A375 (cell line): Measurements from ENCODE around the gene NECAB3. TPM values are rescaled to one million over a fixed set of nuclear protein-coding genes. Genes with fewer than 3 reads are reported as not detected.

Experiments used
- total RNA-seq: library from RNA; depleted of rRNA; stranded (reverse); fragments of >200 nt; shearing (Covaris generic); gene quantifications from 2 replicates; pipeline ENCODE4 v1.2.3, GENCODE V29; 2014; rRNA removed

NECAB3 gene, protein sequence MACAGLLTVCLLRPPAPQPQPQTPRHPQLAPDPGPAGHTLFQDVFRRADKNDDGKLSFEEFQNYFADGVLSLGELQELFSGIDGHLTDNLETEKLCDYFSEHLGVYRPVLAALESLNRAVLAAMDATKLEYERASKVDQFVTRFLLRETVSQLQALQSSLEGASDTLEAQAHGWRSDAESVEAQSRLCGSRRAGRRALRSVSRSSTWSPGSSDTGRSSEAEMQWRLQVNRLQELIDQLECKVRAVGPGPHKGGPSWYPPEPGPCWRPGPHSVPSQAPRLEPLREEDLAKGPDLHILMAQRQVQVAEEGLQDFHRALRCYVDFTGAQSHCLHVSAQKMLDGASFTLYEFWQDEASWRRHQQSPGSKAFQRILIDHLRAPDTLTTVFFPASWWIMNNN
- total RNA-seq, result 41.3 and 44.0 TPM in 2 replicates

DNA sequence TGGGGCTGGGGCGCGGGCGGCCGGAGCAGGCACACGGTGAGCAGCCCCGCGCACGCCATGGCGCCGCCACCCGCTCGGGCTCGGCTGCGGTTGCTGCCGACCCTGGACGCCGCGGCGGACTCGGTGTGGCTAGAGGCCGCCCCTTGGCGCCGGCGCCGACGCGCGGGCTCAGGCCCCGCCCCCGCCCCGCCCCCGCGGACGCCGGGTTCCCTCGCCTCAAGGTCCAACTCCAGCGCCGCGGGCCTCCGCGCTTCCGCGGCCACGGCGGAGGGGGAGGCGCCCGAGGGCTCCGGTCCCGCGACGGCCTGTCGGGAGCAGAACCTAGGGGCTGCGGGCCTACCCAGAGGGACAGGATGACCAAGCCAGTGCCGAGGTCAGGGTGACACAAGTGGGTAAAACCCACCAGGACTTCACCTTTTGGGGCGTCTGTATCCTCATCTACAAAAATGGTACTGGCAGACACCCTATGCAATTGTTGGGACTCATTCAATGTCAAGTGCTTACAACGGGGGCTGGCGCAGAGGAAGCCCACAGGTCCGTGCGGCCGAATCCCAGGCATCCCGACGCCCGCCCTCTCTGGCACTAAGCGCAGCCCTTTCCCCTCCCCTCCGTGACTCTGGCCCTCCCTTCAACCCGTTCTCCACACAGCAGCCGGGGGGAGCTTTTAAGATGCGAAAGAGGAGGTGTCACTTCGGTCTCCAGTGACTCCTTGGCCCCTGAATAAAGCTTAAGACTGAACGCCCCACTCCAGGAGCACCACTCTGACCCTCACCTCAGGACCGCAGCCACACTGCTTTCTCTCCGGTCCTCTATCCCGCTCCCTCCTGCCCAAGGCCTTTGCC, at the start of gene NECAB3:
Gene NECAB3, minus strand, starts transcription at position 135 of the 842 bp plus-strand sequence. Its CDS starts 76 bp downstream, at position 59.

GRCh38 chr20:33719989-33720709, 45.9 kb upstream of the NECAB3 start, which contains the start of gene PXMP4:
TSS of gene PXMP4 (minus strand) at chr20:33720310. CDS start at chr20:33720207, 103 bp downstream.

GRCh38 chr20:33686100-33686983, 12.1 kb upstream of the NECAB3 start, which contains the start of gene E2F1:
TSS of gene E2F1 (minus strand) at chr20:33686385. CDS start at chr20:33686264, 121 bp downstream.

DNA sequence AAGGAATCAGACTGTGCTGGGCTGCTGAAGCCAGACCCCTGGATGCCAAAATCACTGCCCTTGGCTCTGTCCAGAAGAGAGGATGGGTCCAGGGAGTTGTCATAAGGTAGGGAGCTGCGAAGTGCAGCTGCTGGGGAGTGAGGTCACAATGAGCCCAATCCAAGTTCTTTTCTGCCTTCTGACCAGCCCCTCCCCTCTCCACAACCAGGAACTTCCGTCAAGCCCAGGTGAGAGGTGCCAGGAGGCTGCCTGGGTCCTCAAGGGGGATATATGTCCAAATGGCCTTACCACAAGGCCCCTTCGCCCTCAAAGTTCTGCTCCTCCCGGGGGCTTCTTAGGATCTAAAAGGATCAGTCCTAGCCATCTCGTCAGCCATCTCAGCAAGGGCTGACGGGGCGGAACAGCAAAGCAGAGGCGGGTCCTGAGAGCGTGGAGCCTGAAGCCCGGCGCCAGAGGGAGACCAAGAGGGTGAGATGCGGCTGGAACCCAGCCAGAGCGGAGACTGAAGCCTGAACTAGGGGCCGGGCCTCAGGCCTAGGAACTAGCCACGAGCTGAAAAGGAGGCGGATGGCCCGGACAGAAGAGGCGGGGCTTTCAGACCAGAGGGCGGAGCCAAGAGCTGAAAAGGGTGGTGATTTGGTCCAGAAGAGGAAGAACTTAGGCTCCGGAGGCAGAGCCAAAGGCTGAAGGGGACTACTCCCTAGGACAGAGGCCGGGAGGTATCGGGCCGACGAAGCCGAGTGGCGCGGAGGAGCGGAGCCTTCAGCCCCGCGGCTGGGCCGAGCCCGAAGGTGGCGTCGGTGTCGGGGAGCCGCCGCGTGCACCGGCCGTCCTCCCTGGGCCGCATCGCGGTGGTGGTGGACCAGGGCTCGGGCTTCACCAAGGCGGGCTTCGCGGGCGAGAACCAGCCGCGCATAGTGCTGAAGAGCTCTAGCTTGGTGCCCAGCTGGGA, 7.7 kb downstream of the NECAB3 start, which contains the start of gene ACTL10:
Gene ACTL10, plus strand, starts transcription at position 651 of the 952 bp plus-strand sequence. CDS start 555 bp downstream, outside the sequence.

GRCh38 chr20:33662172-33662571, 12.1 kb downstream of the NECAB3 start, which contains the start of gene C20orf144:
TSS of gene C20orf144 (plus strand) at chr20:33662327. CDS start at chr20:33662346, 19 bp downstream.

Other genes starting within 250 kb of the NECAB3 start
- 11.2 and 12.4 TPM in 2 replicates for gene SNTA1, start 230.7 kb downstream of the NECAB3 start, total RNA-seq
- 3.7 and 4.0 TPM in 2 replicates for gene CBFA2T2, start 184.3 kb downstream of the NECAB3 start, total RNA-seq
- 0.04 TPM in 1 of 2 replicates, not detected in the other for gene C20orf144, start 12.1 kb downstream of the NECAB3 start, total RNA-seq
- gene ACTL10, start 7.5 kb downstream of the NECAB3 start, total RNA-seq, result 9.3 and 9.6 TPM in 2 replicates
- 41.6 and 45.6 TPM in 2 replicates for gene E2F1, start 12.0 kb upstream of the NECAB3 start, total RNA-seq
- gene PXMP4, start 45.9 kb upstream of the NECAB3 start, total RNA-seq, result 2.6 and 2.9 TPM in 2 replicates
- gene ZNF341, start 57.6 kb upstream of the NECAB3 start, total RNA-seq, result 3.0 and 3.9 TPM in 2 replicates
- 39.5 TPM in 2 replicates for gene CHMP4B, start 136.9 kb upstream of the NECAB3 start, total RNA-seq